ENCODE measurements around the gene PLD4.

Gene PLD4

DNA sequence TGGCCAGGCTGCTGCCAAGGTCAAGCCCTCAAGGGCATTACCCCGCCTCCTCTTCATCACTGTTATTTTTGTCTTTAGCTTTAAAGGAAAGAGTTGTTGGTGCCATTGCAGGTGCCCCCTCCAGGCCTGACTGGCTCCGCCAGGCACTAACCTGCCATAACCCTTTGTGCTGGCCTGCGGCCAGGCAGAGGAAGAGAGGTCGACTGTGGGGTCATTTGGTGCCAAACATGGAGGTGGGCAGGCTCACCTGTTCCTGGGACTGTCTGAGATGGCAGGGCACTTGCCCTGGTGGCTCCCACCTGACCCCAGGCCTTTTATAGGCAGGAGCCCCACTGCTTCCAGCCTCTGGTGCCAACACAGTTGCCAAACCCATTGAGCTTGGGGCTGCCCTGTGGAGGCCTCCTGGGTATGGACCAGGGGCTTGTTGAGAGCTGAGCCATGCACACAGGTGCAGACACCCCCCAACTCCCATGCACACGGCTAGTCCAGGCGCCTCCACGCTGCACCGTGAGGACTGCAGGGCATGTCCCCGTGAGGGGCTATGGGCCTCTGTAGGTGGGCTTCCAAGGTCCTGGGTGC lies 29.4 kb upstream of the PLD4 start:
- TF ChIP-seq TAF1 (IDR thresholded peaks at IDR 0.05; ENCODE audit: borderline replicate concordance, insufficient read depth, low read length) (no peak), FOXP2 (optimal IDR thresholded peaks at IDR 0.05; ENCODE audit: borderline replicate concordance, extremely low read depth, extremely low read length, insufficient read depth) (no peak), POLR2AphosphoS5 (IDR thresholded peaks at IDR 0.05; ENCODE audit: low read depth, low read length) (no peak), SIN3A (IDR thresholded peaks at IDR 0.05; ENCODE audit: borderline replicate concordance, insufficient read depth, low read length) (no peak)
- TF ChIP-seq, protein P1, sequence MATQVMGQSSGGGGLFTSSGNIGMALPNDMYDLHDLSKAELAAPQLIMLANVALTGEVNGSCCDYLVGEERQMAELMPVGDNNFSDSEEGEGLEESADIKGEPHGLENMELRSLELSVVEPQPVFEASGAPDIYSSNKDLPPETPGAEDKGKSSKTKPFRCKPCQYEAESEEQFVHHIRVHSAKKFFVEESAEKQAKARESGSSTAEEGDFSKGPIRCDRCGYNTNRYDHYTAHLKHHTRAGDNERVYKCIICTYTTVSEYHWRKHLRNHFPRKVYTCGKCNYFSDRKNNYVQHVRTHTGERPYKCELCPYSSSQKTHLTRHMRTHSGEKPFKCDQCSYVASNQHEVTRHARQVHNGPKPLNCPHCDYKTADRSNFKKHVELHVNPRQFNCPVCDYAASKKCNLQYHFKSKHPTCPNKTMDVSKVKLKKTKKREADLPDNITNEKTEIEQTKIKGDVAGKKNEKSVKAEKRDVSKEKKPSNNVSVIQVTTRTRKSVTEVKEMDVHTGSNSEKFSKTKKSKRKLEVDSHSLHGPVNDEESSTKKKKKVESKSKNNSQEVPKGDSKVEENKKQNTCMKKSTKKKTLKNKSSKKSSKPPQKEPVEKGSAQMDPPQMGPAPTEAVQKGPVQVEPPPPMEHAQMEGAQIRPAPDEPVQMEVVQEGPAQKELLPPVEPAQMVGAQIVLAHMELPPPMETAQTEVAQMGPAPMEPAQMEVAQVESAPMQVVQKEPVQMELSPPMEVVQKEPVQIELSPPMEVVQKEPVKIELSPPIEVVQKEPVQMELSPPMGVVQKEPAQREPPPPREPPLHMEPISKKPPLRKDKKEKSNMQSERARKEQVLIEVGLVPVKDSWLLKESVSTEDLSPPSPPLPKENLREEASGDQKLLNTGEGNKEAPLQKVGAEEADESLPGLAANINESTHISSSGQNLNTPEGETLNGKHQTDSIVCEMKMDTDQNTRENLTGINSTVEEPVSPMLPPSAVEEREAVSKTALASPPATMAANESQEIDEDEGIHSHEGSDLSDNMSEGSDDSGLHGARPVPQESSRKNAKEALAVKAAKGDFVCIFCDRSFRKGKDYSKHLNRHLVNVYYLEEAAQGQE (IDR thresholded peaks at IDR 0.05; ENCODE audit: insufficient read depth in 1 of 2, low read depth in 2 of 2, low read length in 2 of 2), result no peak

DNA sequence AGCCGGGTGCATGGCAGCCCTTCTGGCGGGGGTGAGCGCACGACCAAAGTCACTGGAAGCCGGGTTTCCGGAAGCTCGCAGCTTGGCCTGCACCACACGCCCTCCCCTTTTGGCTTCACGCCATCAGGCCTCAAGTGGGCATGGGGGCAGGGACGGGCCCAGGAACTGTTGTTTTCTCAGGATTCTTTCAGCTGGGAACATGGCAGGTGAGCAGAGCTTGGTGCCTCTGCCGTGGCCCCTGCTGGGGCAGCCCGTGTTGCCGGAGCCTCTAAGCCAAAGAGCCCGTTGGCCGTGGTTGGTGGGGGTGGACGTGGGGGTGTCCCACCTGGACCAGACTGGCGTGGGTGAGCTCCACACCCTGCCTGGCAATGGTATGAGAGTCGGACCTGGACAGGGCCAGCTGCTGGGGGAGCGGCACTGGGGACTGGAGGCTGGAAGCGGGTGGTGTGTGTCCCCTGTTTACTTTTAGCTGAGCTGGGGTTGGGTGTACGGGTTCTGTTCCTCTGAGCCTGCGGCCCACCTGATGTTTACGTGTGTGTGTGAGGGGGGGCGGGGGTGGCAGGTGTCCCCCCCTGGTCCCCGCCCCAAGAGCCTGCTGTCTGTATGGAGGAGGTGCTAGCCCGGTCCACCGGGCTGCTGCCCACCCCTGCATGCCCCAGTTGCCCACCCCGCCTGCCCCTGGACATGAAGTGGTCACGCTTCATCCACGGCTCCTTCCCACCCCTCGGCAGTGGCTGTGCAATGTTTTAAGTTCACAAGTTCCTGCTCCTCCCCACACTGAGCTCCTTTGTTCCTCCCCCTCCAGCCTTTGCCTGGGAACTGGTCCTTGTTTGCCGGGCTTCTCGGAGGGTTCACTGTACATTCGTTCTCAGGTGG lies 28.7 kb upstream of the PLD4 start:
- TF ChIP-seq, protein P1 (IDR thresholded peaks at IDR 0.05; ENCODE audit: insufficient read depth in 1 of 2, low read depth in 2 of 2, low read length in 2 of 2), result no peak
- TF ChIP-seq SIN3A (IDR thresholded peaks at IDR 0.05; ENCODE audit: borderline replicate concordance, insufficient read depth, low read length), result no peak
- no peak for TF ChIP-seq FOXP2 (optimal IDR thresholded peaks at IDR 0.05; ENCODE audit: borderline replicate concordance, extremely low read depth, extremely low read length, insufficient read depth)
- no peak for TF ChIP-seq POLR2AphosphoS5 (IDR thresholded peaks at IDR 0.05; ENCODE audit: low read depth, low read length)

DNA sequence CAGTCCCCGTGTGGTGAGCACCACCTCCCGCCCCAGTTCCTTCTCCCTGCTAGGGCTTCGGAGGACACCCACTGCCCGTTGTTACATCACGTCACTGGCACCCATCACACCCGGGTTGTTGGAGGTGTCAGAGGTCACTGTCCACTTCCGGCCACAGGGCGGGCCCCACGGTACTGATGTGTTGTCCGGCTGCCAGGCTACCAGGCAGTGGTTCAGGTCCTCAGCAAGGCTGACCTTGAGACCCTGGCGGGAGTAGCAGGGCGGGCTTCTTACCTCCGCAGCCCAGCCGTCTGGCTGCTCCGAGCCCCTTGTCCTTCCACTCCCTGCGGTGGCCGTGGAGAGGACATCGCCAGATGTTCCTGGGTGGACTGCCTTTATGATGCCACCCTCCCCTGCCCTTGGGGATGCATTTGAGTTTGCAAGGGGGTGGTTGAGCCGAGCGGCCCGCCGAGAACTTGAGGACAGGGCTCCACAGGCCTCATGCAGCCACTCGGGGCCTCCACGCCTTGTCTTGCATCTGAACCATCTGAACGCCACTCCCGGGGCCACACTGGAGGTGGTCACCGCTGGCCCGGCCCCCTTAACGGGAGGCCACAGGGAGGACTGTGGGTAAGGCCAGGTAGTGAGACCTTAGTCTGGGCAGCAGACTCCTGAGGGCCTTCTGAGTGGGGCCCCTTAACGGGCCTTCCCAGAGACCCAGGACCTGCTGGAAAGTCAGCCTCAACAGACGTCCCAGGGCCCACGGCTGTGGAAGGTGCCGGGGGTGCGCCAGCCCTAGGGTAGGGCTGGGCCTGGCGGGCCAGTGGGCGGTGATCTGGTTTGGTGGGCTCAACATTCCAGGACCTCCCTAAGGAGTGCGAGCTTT lies 27.1 kb upstream of the PLD4 start:
- TF ChIP-seq TAF1 (IDR thresholded peaks at IDR 0.05; ENCODE audit: borderline replicate concordance, insufficient read depth, low read length), result no peak
- TF ChIP-seq SIN3A (IDR thresholded peaks at IDR 0.05; ENCODE audit: borderline replicate concordance, insufficient read depth, low read length), result no peak
- TF ChIP-seq FOXP2 (optimal IDR thresholded peaks at IDR 0.05; ENCODE audit: borderline replicate concordance, extremely low read depth, extremely low read length, insufficient read depth), result no peak
- TF ChIP-seq, protein P1 (IDR thresholded peaks at IDR 0.05; ENCODE audit: insufficient read depth in 1 of 2, low read depth in 2 of 2, low read length in 2 of 2), result no peak
- no peak for TF ChIP-seq POLR2AphosphoS5 (IDR thresholded peaks at IDR 0.05; ENCODE audit: low read depth, low read length)

DNA sequence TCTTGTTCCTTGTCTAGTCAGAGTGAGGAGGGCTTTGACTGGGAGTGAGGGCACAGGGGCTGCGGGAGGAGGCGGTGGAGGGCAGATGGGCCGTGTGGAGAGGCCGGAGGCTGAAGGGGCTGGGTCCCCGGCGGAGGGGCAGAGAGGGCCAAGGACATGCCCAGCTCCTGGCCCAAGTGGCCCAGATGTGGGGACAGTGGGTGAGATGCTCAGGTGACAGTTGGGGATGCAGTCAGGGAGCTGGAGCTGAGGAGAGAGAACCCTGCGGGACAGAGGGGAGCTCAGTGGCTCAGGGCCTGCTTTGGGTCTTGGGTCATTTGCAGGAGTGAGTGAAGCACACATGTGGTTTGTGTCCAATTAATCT lies 26.5 kb upstream of the PLD4 start:
- TF ChIP-seq FOXP2 (optimal IDR thresholded peaks at IDR 0.05; ENCODE audit: borderline replicate concordance, extremely low read depth, extremely low read length, insufficient read depth) (no peak), POLR2AphosphoS5 (IDR thresholded peaks at IDR 0.05; ENCODE audit: low read depth, low read length) (no peak), TAF1 (IDR thresholded peaks at IDR 0.05; ENCODE audit: borderline replicate concordance, insufficient read depth, low read length) (no peak), SIN3A (IDR thresholded peaks at IDR 0.05; ENCODE audit: borderline replicate concordance, insufficient read depth, low read length) (no peak)
- TF ChIP-seq, protein P1 (IDR thresholded peaks at IDR 0.05; ENCODE audit: insufficient read depth in 1 of 2, low read depth in 2 of 2, low read length in 2 of 2), result no peak
